Measurements from ENCODE around the gene CD4. TPM values are rescaled to one million over a fixed set of nuclear protein-coding genes. Genes with fewer than 3 reads are reported as not detected.
"Not testable (repeated sequence)": the region's sequence is repeated elsewhere in the genome, so short reads cannot be mapped to it uniquely, and the experiment has no call there.

Gene CD4
- 0.07 and 0.75 TPM in 2 replicates for total RNA-seq

DNA sequence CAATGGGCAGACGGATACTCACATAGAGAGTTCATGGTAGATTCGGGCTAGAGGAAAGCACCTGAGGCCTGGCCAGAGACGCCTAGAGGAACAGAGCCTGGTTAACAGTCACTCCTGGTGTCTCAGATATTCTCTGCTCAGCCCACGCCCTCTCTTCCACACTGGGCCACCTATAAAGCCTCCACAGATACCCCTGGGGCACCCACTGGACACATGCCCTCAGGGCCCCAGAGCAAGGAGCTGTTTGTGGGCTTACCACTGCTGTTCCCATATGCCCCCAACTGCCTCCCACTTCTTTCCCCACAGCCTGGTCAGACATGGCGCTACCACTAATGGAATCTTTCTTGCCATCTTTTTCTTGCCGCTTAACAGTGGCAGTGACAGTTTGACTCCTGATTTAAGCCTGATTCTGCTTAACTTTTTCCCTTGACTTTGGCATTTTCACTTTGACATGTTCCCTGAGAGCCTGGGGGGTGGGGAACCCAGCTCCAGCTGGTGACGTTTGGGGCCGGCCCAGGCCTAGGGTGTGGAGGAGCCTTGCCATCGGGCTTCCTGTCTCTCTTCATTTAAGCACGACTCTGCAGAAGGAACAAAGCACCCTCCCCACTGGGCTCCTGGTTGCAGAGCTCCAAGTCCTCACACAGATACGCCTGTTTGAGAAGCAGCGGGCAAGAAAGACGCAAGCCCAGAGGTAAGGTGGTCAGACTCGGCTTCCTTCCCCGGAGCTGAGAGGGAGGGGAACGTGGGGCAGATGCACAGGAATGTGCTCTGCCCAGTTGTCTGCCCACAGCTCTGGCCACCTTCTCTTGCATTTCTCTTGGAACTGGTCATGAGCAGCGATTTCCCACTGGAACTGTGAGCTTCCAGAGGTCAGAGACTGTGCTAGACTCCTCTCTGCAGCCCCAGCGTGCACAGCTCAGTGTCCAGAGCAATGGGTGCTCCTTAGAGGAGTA lies at the start of gene CD4:
TSS of gene CD4 (plus strand) at position 557 of the 953 bp plus-strand sequence. CDS start 10,611 bp downstream, outside the sequence.
- H3K4me3 ChIP-seq (ENCODE audit: low read depth, low read length): no peak within 1 kb of the TSS
- DNase-seq (ENCODE audit: low read depth): no peak
- no peak for TF ChIP-seq CTCF (conservative IDR thresholded peaks at IDR 0.05; ENCODE audit: low read depth, low read length)

DNA sequence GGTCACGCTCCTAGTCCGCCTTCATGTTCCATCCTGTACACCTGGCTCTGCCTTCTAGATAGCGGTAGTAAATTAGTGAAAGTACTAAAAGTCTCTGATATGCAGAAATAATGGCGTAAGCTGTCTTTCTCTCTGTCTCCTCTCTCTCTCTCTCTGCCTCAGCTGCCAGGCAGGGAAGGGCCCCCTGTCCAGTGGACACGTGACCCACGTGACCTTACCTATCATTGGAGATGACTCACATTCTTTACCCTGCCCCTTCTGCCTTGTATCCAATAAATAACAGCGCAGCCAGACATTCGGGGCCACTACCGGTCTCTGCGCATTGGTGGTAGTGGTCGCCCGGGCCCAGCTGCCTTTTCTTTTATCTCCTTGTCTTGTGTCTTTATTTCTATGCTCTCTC lies 47.2 kb upstream of the CD4 start:
- H3K4me3 ChIP-seq (ENCODE audit: low read depth, low read length); DNase-seq (ENCODE audit: low read depth): not testable (repeated sequence)

GRCh38 chr12:6742834-6743233 lies 46.5 kb upstream of the CD4 start:
- no peak overlapping the region for H3K4me3 ChIP-seq (ENCODE audit: low read depth, low read length)
- DNase-seq (ENCODE audit: low read depth): no peak
- no peak for TF ChIP-seq CTCF (conservative IDR thresholded peaks at IDR 0.05; ENCODE audit: low read depth, low read length)

GRCh38 chr12:6743300-6743699 lies 46.0 kb upstream of the CD4 start:
- not testable (repeated sequence) for H3K4me3 ChIP-seq (ENCODE audit: low read depth, low read length); DNase-seq (ENCODE audit: low read depth)

DNA sequence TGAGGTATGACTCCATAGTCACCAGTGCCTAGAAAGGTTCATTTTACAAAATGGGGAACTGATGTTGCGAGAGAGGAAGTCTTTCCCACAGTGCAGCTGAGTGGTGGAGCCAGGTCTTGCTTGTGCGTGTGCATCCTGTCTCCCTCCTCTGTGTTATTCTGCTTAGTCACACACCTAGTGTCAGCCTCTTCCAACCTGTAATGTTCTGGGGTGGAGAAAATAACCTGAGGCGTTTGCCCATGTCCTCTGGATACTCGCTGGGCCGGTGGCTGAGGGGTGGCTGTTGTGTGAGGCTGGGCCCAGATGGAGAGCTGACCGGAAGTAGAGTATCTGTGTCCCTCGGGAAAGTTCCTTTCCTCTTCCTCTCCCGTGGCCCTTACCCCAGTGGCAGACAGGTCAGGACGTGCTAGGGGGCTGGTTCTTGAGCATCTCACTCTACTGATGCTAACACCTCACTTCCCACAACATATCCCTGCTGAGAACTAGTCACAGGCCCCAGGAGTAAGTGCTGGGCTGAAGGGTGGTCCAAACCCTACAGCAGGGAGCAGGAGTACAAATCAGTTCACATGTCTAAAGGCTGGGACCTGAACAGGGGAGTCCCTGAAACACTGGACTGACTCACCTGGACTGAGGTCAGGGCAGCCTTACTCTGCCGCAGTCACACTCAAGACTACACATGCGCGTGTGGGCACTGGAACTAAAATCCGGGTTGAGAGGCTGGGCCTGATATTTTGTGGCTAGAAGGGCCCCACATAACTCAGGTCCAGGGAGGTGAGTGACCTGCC lies 43.4 kb upstream of the CD4 start:
- no peak for TF ChIP-seq CTCF (conservative IDR thresholded peaks at IDR 0.05; ENCODE audit: low read depth, low read length)
- no peak for DNase-seq (ENCODE audit: low read depth)
- no peak overlapping the region for H3K4me3 ChIP-seq (ENCODE audit: low read depth, low read length)

DNA sequence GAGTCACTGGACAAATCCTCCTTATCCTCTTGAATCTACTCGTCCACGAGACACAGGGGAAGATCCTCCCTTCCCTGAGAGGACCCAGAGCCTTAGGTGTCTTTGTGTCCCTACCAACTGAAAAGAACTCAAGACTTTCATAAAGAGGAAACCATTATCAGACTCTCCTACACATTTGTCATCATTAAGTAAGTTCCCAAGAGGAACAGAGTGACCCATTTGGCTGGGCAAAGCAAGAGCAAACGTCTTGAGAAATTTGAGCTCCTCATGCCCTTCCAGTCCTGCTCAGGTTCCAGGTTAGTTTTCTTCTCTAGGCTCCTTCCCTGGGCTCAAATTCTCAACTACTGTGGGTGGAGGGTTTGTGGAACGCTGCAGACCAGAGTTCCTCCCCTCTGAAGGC lies 42.1 kb upstream of the CD4 start:
- TF ChIP-seq CTCF (conservative IDR thresholded peaks at IDR 0.05; ENCODE audit: low read depth, low read length): no peak

GRCh38 chr12:6748761-6749160 lies 40.6 kb upstream of the CD4 start:
- no peak for DNase-seq (ENCODE audit: low read depth)
- H3K4me3 ChIP-seq (ENCODE audit: low read depth, low read length): no peak overlapping the region
- no peak for TF ChIP-seq CTCF (conservative IDR thresholded peaks at IDR 0.05; ENCODE audit: low read depth, low read length)

More for the DNA sequence above, 42.1 kb upstream of the CD4 start:
- no peak overlapping the region for H3K4me3 ChIP-seq (ENCODE audit: low read depth, low read length)
- DNase-seq (ENCODE audit: low read depth): no peak

Data from epithelial cell of proximal tubule (primary cell).